Progenitor cell of endocrine pancreas (in vitro differentiated cells): ENCODE results near the gene IKZF4. TPM values are rescaled to one million over a fixed set of nuclear protein-coding genes. Genes with fewer than 3 reads are reported as not detected.

Experiments
- DNase-seq: peaks from one replicate; pipeline ENCODE4 v3.0.0; 2021; ENCODE audit warnings: low spot score; ENCODE audit not compliant: unreplicated experiment
- H3K27ac Mint-ChIP-seq: 2 replicates; pipeline ENCODE4 v1.8.0; 2021; ENCODE audit warnings: mild to moderate bottlenecking, moderate library complexity, mixed read lengths
- H3K27me3 Mint-ChIP-seq: 2 replicates; pipeline ENCODE4 v1.8.0; 2021; ENCODE audit warnings: mixed read lengths
- H3K36me3 Mint-ChIP-seq: 2 replicates; pipeline ENCODE4 v1.8.0; 2022; ENCODE audit warnings: mixed read lengths; ENCODE audit not compliant: insufficient read depth
- H3K4me1 Mint-ChIP-seq: 2 replicates; pipeline ENCODE4 v1.8.0; 2021; ENCODE audit warnings: low read depth, mixed read lengths
- H3K4me3 Mint-ChIP-seq: 2 replicates; pipeline ENCODE4 v1.8.0; 2021; ENCODE audit warnings: low read depth, mild to moderate bottlenecking, moderate library complexity, mixed read lengths
- H3K9me3 Mint-ChIP-seq: 2 replicates; pipeline ENCODE4 v1.8.0; 2021; ENCODE audit warnings: low read depth, mixed read lengths
- total RNA-seq: library from RNA; stranded (reverse); gene quantifications from 2 replicates; pipeline ENCODE4 v1.2.1, GENCODE V29; 2021
- TF ChIP-seq, protein P1 (sequence below): fragments of 200-600 bp; sonication (generic); IDR thresholded peaks from one replicate; pipeline ENCODE4 v1.5.0; 2021; ENCODE audit warnings: antibody characterized with exemption, mild to moderate bottlenecking; ENCODE audit not compliant: unreplicated experiment

The IKZF4 gene
- total RNA-seq, 1 donor from 2014 or later: 20.6 TPM

- DNase-seq: no peak
- Mint-ChIP-seq H3K27me3 (no peaks in the 10 kb centered on the region), H3K27ac (no peak overlapping the region), H3K4me1 (peaks cover 6% of the 10 kb centered on the region), H3K4me3 (no peak overlapping the region), H3K36me3 (peaks cover 4% of the 10 kb centered on the region), H3K9me3 (no peaks in the 10 kb centered on the region)
- TF ChIP-seq, protein P1, sequence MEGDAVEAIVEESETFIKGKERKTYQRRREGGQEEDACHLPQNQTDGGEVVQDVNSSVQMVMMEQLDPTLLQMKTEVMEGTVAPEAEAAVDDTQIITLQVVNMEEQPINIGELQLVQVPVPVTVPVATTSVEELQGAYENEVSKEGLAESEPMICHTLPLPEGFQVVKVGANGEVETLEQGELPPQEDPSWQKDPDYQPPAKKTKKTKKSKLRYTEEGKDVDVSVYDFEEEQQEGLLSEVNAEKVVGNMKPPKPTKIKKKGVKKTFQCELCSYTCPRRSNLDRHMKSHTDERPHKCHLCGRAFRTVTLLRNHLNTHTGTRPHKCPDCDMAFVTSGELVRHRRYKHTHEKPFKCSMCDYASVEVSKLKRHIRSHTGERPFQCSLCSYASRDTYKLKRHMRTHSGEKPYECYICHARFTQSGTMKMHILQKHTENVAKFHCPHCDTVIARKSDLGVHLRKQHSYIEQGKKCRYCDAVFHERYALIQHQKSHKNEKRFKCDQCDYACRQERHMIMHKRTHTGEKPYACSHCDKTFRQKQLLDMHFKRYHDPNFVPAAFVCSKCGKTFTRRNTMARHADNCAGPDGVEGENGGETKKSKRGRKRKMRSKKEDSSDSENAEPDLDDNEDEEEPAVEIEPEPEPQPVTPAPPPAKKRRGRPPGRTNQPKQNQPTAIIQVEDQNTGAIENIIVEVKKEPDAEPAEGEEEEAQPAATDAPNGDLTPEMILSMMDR: no peak
These were observed 6.6 kb upstream of the IKZF4 start for GRCh38 chr12:56014205-56014604.

DNA sequence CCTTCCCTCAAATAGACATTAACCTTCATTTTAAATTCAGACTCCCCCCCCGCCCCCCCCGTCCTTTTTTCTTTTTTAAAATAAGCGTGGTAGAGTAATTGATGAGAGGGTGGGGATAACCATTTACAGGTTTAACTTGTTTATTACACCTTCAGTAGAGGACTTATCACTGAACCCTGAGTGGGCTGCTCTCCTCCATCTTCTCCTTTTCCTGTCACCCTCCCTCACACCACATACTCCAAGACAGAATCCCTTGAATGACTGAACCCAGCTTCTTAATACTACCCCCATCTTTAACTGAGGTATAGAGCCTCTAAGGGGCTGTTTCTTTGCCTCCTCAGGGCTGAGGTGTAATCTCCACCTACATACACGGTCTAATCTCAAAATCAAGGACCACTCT, 3.7 kb upstream of the IKZF4 start:
- DNase-seq: no peak
- H3K9me3 Mint-ChIP-seq: no peaks in the 10 kb centered on the region
- no peaks in the 10 kb centered on the region for H3K27me3 Mint-ChIP-seq
- peaks cover 4% of the 10 kb centered on the region for H3K36me3 Mint-ChIP-seq
- H3K4me1 Mint-ChIP-seq: peaks cover 25% of the 10 kb centered on the region
- TF ChIP-seq, protein P1: no peak
- H3K4me3 Mint-ChIP-seq: no peak overlapping the region
- H3K27ac Mint-ChIP-seq: no peak overlapping the region

DNA sequence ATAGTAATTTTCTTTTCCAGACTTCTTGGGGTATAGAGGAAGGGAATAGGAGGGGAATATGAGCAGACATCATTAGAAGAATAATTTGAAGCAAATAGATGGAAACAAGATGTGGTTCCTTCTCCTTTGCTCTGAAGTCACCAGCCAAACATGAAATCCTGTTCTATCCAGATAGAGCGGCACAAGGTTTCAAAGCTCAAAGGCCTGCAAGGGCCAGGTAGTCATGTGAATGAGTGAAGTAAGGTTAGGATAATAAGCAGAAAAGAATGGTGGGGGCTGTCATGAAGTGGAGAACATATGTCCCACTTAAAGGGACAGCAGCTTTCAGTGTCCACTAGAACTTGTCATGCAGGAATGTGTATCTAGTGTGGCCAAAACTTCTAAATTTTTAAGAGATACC, 2.5 kb upstream of the IKZF4 start:
- Mint-ChIP-seq H3K4me3 (no peak overlapping the region), H3K36me3 (peaks cover 4% of the 10 kb centered on the region), H3K4me1 (peaks cover 26% of the 10 kb centered on the region), H3K27ac (no peak overlapping the region), H3K9me3 (no peaks in the 10 kb centered on the region), H3K27me3 (no peaks in the 10 kb centered on the region)
- DNase-seq: no peak
- TF ChIP-seq, protein P1: no peak

- Mint-ChIP-seq H3K4me1 (peaks cover 24% of the 10 kb centered on the region), H3K27me3 (no peaks in the 10 kb centered on the region), H3K27ac (peak overlapping the region; percentile 99), H3K36me3 (peaks cover 8% of the 10 kb centered on the region), H3K4me3 (peak overlapping the region; percentile 85), H3K9me3 (no peaks in the 10 kb centered on the region)
- DNase-seq: no peak
- TF ChIP-seq, protein P1: no peak
These were observed 1.1 kb downstream of the IKZF4 start for GRCh38 chr12:56021889-56022497.

DNA sequence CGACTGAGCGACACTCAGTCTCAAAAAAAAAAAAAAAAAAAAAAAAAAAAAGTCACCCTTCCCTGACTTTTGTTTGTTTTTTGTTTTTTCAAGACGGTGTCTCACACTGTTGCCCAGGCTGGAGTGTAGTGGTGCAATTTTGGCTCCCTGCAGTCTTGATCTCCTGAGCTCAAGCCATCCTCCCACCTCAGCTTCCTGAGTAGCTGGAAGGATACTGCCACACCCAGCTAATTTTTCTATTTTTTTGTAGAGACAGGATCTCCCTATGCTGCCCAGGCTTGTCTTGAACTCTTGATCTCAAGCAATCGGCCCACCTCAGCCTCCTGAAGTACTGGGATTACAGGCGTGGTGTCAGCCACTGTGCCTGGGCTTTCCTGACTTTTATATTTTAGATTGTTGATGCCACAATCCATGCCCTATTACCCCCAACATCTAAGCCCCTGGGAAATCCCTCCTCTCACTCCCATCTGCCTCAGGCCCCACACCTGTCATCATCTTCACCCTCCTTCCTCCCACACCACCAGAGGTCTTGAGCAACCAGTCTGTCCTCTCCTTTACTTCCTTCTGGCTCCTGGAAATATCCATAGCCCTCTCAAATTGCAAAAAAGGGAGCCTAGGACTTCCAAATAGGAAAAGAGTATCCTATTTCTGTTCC, 7.8 kb downstream of the IKZF4 start:
- Mint-ChIP-seq H3K27me3 (no peaks in the 10 kb centered on the region), H3K9me3 (no peaks in the 10 kb centered on the region), H3K36me3 (peaks cover 31% of the 10 kb centered on the region), H3K27ac (peak overlapping the region; percentile 78), H3K4me1 (peaks cover 6% of the 10 kb centered on the region), H3K4me3 (no peak overlapping the region)
- no peak for DNase-seq
- TF ChIP-seq, protein P1: no peak
